IPS DF 4.7 (cell line): ENCODE results near the gene SERF2.
"Not testable (repeated sequence)": the region's sequence is repeated elsewhere in the genome, so short reads cannot be mapped to it uniquely, and the experiment has no call there.

Experiments
- DNase-seq: peaks from one replicate; pipeline ENCODE4 v3.0.0-alpha.2; 2013; ENCODE audit warnings: low spot score; ENCODE audit errors: extremely low read depth

SERF2 gene

GRCh38 chr15:43829951-43830540, 37.9 kb downstream of the SERF2 start:
- DNase-seq = not testable (repeated sequence)

DNA sequence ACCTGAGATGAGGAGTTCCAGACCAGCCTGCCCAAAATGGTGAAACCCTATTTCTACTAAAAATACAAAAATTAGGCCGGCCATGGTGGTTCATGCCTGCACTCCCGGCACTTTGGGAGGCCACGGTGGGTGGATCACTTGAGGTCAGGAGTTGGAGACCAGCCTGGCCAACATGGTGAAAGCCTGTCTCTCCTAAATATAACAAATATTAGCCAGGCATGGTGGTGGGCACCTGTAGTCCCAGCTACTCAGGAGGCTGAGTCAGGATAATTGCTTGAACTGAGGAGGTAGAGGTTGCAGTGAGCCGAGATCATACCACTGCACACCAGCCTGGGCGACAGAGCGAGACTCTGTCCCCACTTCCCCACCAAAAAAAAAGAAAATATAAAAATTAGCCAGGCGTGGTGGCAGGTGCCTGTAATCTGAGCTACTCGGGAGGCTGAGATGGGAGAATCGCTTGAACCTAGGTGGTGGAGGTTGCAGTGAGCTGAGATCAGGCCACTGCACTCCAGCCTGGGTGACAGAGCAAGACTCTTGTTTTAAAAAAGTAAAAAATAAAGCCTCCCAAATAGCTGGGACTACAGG, 38.7 kb downstream of the SERF2 start:
- DNase-seq = not testable (repeated sequence)

DNA sequence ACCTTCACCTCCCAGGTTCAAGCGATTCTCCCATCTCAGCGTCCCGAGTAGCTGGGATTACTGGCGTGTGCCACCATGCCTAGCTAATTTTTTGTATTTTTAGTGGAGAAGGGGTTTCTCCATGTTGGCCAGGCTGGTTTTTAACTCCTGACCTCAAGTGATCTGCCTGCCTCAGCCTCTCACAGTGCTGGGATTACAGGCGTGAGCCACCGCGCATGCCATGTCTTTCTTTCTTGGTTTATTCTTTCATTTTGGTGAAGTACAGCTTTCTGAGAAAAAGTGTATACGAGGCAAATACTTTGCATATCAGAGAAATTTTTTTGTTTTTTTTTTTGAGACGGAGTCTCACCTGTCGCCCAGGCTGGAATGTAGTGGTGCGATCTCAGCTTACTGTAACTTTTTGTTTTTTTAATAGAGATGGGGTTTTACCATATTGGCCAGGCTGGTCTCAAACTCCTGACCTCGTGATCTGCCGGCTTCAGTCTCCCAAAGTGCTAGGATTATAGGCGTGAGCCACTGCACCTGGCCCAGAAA, 39.5 kb downstream of the SERF2 start:
- DNase-seq = not testable (repeated sequence)

GRCh38 chr15:43832485-43832884, 40.4 kb downstream of the SERF2 start:
- DNase-seq = not testable (repeated sequence)

GRCh38 chr15:43845421-43845820, 53.3 kb downstream of the SERF2 start:
- DNase-seq = no peak
